HG02798 (cell line): ENCODE measurements around the gene PYGM.
A peak's percentile ranks its signal among the peaks of the same experiment; 100 is the strongest.

ENCODE experiments used
- ATAC-seq: cut with Tn5 transposase; IDR thresholded peaks from one replicate; pipeline ENCODE4 v1.9.1; 2021; ENCODE audit warnings: mild to moderate bottlenecking; ENCODE audit not compliant: unreplicated experiment, poor library complexity

Gene PYGM

DNA sequence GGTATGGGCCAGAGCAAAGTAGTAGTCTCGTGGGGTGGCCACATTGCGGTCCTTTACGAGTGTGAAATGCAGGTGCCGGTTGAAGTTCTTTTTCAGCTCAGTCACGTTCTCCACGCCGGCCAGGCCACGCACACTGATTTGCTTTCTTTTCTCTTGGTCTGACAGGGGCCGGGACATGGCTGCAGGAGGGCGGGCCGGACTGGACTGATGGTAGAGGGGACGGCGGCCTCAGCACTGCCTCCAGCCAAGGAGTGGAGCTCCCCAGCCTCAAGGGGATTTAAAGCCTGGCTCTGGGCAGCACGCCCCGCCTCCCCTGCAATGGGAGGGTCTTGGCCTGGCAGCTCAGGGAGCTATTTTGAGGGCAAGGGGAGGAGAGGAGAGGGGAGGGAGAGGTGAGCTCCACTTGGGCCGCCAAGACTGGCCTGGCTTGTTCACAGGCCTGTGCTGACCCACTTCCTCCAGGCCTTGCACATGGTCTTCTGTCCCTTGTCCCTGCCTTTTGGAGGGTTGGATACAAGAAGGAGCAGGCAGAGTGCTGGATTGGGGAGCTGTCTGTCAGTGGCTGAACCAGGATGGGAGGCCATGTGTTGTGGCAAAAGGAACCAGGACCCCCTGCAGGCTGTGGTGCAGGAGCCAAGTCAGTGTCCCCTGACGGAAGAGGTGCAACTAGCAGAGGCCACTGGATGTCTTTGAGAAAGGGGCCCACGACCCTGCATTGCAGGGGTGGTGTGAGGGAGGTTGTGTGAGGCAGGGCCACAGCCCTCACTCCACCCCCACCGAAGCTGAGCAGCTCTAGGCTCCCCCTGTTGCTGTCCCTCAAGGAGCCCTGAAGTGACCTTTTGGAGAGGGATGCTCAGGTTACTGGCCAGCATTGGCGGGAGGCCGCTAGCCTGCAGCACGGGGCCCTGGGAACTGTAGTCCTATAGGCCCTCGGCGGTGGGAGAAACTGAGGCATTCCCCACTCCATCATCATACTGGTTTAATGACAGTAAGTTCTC lies at the start of gene PYGM:
PYGM (minus strand) TSS at position 253 of the 998 bp plus-strand sequence; CDS start at position 177, 76 bp downstream.
- ATAC-seq, result no peak

DNA sequence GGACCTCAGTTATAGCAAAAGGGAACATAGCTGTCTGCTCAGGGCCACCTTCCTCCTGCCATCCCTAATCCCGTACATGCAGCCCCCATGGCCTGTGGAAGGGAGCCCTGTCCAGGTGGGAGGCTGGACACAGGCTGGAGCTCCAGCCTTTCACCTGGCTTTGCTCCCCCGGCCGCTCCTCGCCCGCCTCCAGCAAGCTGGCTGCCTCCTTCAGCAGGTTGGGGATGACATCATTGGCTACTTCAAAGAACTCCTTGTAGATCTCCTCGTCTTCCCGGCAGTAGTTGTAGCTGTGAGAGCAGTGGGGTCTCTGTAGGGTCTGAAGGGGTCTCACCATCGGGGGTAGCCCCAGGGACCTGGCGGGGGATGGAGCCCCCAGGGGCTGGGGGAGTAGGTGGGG lies 45.7 kb upstream of the PYGM start:
- ATAC-seq, result no peak

DNA sequence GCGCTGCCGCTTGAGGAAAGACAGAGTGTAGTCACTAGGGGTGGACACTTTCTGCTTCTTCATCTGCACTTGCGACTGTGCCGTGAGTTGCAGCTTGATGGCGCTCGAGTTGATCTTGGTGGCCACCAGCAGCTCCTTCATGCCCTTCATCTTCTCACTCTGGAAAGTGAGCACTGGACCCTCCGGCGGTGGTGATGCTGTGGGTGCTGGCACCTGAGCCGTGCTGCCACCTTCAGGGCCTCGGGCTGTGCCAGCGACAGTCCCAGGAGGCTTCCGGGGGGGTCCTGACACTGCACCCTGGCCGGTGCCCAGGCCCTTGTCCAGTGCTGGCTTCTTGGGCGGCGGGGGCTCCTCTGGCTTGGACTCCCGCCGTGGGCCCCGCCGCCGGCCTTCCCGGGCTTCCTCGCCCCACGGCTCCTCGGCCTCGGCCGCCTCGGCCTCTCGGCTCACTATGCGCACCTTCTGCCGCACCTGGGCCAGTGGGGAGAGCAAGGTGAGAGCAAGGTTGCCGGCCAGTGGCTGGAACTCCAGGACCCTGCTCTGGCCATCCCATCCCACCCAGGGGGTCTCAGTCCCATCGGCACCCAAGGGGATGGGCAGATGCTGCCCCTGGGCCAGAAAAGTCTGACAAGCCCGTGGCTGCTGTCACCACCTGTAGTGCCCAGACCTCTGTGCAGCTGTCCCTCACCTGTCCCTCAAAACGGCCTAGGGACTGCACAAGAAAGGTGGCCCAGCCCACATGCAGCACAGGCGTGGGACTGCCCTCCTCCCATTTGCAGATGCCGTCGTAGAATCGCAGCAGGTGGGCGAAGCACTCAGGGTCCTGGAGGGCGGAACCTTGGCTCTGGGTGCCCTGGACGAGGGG lies 44.8 kb upstream of the PYGM start:
- no peak for ATAC-seq

DNA sequence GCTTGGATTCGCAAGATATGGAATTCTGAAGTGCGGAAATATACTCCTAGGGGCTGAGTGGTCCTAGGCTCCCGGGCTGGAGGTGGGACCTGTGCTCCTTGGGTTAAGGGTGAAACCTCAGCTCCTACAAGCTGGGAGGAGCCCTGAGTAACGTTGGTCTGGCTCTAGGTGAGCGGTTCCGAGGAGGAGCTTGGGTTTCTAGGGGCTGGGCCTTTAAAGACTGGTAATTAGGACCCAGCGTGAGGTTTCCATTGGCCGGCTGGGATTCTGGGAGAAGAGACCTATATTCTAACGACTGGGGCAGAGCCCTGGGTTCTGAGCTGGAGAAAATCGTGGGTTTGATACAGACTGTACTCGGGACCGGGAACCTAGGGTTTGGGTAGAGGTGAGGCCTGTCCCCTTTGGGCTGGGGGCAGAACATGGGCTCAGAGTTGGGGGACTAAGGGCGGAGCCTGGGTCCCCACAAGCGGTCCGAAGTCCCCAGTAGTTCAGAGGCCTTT lies 44.1 kb upstream of the PYGM start:
- no peak for ATAC-seq

DNA sequence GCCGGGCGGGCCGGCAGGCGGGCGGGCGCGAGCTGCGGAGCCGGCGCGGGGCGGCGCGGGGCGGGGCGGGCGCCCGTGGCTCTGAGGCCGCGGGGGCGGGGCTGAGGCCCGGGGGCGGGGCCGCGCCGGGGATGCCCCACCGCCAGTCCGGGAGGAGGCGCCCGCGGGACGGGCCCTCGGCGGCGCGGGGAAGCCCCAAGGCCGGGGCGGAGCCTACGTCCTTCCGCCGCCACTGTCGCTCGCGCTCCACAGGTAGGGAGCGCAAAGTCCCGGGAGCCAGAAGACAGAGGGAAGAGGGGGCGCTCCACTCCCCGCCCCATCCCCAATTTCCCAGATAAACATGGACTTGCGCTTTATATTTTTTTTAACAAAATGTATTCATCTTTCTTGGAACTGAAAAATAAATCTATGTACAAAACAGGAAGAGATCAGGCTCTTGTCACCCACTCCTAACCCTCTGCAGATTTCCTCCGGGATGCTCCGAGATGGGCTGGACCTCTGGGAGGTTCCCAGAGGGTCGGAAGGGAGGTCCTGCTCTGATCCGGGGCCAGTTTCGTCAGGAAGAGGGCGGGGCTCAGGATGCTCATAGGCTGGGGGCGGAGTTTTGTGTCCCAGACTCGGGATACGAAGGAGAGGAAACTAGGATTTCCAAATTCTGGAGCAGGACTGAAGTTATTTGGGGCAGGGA lies 43.5 kb upstream of the PYGM start, which contains the start of gene MAP4K2:
MAP4K2 (minus strand) TSS at position 57 of the 688 bp plus-strand sequence. CDS start 65 bp downstream, outside the sequence.
- peak; percentile 77 for ATAC-seq

DNA sequence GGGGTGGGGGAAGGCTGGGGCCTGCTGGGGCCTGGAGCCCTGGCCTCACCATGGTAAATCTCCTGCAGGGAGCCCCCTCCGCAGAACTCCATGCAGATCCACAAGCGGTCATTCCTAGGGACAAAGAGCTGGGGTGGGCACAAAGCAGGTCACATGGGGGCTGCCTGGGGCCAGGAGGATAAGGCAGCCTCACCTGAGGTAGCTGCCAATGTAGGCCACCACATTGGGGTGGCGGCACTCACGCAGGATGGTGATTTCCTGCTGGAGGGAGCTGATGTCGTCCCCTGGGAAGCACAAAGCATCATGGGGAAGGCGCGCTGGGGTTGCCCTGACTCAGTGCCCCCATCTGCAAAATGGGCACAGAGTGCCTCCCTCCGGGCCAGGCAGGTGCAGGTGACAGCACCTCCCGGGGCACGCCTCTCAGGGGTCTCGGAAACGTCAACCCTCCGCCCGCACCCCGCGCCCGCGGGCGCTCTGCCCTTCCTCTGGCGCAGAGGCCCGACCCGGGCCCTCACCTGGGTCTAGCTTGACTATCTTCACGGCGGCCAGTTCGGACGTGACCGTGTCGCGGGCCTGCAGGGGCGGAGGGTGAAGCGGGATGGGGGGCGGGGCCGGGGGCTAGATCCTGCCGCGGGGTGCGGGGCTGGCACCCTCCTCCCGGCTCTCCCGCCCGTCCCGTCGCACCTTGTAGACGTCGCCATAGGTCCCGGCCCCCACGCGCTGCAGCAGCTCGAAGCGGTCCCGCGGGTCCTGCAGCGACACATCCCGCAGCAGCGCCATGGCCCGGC lies 42.8 kb upstream of the PYGM start:
- peak; percentile 6 for ATAC-seq

DNA sequence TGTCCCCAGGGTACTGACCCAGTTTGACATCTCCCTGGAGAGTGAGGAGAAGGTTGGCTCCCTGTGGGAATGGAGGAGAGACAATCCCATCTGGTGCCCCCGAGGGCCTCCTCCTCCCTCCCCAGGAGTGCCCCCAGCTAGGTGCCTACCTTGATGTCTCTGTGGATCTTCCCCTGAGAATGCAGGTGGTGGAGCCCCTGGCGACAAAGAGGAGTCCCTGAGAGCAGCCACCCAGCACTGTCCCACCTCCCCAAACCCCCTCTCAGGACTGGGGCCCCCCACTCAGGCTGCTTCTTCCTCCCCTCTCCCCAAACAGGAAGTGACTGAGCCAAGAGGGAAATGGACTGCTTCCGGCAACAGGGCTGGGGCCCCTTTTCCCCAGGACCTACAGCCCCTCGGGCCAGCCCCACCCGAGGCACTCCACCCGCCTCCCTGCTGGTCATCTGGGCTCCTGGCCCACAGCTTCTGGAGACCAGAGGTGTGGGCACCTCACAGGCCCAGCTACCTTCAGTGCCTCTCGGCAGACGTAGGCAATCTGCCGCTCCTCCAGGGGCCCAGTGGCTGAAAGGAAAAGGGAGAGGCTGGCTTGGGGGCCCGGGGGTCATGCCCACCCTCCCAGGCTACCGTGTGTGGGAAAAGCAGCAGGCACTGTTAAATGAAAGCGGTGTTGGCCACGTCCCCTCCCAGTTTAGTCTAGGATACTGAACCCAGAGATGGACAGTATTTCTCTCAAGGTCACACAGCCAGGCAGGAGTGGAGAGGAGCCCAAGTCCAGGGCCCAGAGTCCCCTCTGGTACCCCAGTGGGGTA lies 42.0 kb upstream of the PYGM start:
- no peak for ATAC-seq

DNA sequence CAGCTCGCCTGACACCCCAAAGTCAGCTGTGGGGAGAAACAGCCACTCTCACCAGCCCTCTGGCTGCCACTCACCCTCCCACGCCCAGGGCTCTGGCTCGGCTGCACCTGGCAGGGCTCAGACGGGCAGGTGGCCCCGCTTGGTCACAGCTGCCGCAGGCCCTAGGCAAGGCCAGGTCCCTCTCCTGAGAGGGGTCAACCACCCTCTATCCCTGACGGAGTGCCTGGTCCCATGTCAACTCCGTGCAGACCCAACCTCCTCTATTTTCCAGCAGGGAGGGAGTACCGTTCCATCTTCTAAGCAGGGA lies 41.3 kb upstream of the PYGM start:
- ATAC-seq, result no peak

DNA sequence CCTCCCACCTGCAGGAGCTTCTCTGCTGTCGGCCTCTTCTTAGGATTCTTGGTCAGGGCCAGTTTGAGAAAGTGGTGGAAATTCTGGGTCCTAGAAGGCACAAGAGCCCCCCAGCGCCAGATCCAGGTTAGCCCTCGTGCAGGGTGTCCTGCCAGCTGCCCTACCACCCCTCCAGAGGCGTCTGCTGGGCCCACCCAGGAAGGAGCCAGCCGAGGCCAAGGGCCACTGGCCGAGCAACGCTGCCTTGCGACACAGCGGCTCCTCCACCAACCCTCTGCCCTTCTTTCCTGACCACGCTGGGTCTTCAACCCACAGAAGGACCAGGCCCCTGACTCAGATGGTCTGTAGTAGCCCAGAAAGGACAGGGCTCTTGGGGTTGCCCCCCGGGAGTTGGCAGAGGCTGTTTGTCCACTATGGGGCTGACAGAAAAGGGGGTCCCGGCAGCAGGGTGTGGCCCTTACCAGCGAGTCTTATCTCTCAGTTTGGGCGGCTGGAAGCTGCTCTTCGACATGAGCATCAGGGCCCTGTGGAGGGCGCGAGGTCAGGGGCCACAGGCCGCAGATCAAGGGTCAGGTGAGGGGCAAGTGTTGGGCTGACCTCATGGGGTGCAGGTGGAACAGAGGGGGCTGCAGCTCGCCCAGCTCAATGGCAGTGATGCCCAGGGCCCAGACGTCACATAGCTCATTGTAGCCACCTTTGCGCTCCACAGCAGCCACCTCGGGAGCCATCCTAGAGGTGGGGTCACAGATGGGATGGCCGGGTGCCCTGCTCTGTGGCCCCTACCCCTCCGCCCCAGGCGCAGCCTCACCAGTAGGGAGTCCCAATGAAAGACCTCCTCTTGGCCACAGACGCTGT lies 40.8 kb upstream of the PYGM start:
- no peak for ATAC-seq

DNA sequence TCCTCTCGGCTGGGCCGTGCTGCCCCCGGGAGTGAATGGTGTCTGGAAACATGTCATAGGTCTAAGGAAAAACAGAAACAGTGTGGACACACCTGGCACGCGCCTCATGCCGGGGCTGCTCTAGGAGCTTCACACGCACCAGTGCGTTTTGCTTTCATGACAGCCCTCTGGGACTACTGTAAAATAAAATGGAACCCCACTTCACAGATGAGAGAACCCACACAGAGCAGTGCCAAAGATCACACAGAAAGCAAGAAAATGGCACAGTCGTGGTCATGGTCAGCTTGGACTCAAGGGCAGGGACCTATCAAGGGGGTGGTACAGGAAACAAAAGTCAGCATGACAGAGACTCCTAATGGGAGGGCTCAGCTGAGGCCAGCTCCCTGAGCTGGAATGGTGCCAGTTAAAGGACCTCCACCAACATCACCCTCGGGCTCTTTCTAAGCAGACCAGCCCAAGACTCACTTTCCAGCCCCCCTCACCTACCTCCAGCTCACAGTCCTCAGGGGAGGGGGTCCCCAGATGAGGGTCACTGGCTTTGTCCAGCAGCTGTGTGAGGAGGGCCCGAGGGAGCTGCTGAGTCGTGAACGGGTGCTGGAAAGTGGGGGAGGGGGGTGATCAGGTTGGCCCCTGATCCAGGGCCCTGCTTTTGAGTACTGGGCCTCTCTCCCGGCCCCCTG lies 40.0 kb upstream of the PYGM start:
- ATAC-seq, result no peak

DNA sequence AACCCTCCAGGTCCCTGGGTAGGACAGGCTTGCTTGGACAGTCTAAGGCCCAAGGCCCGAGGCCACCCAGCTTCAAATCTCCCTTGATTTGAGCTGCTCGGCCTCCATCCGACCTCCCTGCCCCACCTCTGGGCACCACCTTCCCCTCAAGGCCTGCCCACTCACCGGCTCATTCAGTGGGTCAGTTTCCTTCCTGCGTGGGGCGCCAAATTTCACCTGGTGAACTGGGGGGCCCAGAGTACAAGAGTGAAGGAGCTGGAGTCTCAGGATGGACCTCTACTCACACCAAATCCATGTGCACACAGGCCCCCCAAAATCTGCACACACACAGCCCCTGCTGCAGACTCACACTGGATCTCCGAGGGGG lies 39.5 kb upstream of the PYGM start:
- ATAC-seq, result no peak

DNA sequence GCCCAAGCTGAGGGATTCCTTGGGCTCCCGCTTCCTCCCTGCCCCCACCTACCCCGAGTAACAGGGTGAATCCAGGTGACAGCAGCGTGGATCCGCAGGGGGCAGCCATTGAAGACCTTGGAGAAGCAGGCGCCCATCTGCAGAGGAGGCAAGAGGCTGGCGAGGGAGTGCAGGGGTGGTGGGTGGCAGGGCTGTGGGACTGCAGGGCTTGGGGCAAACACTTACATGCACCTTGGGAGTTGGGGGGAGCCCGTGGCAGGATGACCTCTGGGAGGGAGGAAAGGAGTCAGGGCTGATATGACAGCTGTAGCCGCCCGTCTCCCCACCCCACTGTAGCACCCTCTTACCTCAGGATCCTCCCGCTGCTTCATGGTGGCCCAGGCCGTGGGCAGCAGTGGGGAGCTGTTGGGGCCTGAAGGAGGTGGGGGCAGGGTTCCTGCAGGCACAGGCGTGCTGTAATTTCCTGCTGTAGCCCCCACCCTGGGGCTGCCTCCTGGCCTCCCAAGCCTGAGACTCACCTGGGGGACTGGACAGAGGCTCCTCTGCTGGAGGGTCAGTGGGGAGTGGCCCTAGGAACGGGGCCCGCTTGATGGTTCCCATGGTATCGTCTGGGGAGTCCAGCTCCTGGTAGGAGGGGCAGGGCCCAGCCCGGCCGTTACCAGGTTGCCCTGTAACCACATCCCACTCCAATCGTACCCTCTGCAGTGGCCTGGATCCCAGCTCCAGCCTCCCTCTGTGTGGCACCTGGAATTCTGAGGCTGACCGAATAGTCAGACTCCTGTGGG lies 37.2 kb upstream of the PYGM start:
- no peak for ATAC-seq

DNA sequence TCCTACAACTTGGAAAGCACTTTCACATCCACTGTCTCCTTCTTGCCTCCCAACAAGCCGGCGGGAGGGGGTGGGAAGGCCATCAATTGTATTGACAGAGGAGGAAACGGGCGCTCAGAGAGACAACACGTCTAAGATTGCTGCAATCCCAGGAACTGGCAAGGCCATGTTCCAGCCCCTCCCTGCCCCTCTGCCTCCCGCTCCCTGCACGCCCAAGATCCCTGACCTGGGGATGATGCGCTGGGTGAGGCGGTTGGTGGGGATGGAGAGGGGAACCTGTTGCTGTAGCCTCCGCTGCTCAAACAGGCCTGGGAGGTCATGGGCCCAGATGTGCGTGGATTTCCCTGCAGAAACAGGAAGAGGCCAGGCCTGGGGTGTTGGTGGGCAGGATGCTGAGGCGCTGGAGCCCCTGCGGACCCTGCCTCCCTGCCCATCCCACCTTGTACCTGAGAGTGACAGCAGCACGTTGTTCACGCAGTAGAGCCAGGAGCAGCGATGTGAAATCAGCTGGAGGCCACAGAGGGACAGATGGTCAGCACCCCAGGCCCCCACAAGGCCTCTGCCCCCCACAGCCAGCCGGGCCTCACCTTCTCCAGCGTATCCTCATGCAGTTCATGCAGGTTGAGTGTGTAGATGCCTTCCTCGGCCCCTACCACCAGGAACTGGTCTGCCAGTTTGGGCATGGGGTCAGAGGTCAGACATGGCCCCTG lies 36.4 kb upstream of the PYGM start:
- no peak for ATAC-seq

DNA sequence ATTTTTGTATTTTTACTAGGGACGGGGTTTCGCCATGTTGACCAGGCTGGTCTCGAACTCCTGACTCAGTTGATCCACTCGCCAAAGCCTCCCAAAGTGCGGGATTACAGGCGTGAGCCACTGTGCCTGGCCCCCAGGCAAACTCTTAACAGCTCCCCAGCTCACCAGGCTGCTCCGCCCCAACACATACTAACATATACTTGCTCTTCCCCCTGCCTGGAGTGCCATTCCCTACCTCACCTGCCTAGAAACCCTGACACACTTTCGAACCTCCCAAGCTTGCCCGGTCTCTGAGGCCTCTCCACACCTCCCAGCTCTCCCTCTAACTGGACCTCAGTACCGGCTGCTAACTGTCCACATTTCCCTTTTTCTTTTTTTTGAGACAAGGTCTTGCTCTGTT lies 34.8 kb upstream of the PYGM start:
- no peak for ATAC-seq

DNA sequence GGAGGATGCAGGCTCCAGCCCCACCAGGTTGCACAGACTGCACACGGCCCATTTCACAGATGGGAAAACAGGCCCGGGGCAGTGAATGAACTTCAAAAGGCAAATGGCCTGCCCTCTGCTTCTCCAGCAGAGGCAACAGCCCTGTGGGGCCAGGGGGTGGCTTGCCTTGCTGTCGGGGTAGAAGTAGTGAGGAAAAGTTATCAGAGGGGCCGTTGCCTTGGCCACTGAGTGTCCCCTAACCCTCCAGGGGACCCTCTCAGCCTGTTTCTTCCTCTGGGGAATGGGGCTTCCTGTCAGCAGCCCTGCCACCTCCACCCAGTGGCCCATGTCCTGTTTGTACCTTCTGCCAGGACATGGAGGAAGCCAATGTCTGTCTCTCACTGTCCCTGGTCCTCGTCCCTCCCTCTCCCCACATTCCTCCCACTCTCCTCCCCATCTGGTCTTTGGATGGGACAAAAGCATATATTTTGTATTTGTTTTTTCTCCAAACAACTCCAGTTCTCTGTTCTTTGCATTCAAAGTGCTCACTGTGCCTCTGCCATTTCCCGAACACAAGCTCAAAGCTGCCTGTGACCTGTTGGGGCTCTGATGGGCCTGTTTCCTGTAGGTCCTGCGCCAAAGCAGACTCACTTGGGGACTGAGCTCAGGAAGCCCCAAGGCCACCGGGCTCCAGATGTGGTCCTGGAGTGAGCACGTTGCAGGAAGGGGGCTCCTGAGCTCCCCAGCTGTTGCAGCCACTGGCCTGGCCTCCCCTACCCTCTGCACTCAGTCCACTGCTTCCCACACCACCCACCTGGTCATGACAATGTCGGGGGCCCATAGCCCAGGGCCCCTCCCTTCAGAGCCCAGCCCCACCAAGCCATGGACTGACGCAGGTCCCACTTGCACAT lies 33.7 kb upstream of the PYGM start:
- ATAC-seq, result no peak
